ENCODE results near the gene LRRC3.
"Not testable (repeated sequence)": the region's sequence is repeated elsewhere in the genome, so short reads cannot be mapped to it uniquely, and the experiment has no call there.

Gene LRRC3

GRCh38 chr21:44478124-44478800, 23.0 kb downstream of the LRRC3 start:
- DNase-seq (ENCODE audit: low read depth) = no peak

DNA sequence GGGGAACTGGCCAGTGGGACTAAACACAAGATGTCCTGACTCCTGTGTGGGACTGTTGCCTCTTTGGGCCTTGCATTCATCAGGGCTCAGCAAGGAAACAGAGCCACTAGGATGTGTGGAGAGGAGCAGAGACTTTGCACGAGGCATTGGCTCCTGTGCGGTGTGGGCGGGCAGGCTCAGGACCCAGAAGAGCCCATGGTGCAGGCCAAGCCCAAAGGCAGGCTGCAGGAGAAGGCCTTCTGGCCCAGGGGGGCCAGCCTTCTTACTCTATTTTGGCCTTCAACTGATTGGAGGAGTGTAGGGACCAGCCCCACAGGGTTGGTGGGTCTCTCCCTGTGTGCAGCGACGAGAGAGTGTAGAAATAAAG, 23.5 kb downstream of the LRRC3 start:
- DNase-seq (ENCODE audit: low read depth) = no peak

GRCh38 chr21:44479556-44480199, 24.4 kb downstream of the LRRC3 start:
- not testable (repeated sequence) for DNase-seq (ENCODE audit: low read depth)

GRCh38 chr21:44480200-44481053, 25.1 kb downstream of the LRRC3 start:
- DNase-seq (ENCODE audit: low read depth) = no peak

- no peak for DNase-seq (ENCODE audit: low read depth)
Observed at GRCh38 chr21:44482581-44483287, 27.4 kb downstream of the LRRC3 start.

DNA sequence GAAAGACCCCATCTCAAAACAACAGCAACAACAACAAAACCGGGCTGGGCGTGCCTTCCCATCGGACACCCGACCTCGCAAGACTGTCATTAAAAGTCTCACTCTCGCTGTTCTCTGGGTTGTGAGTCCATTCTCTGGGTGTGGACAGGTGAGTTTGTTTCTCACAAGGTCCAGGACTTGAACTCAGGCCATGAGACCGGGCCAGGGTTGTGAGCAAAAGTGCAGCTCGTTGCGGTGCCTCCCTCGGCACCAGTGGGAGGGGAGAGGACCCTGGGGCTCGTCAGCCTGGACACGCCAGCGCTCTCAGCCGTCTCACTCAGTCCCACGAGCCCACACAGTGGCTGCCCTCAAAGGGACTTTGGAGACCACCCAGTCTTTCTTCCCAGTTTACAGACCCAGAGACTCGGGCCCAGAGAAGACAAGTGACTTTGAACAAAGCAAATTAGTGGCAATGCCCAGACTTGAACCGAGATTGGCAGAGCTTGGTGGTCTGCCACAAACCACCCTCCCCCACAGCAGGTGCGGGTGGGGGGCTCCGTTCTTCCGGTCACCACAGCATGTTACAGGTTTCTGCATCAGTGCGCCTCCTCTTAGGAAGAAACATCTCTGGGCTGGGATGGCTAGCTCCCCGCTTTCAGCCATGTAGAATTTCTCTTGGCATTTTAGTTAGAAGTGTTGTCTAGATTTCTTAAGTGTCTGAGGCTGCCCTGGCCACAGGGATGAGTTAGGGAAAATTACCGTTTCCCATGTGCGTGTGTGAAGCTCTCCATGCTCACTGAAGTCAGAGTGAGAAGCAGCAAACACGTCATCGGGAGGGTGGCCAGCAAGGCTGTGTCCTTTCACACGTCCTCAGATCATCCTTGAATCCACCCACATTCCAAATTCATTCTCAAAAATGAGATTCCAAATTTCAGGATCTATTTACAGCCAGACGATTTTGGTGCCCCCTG, 28.3 kb downstream of the LRRC3 start:
- DNase-seq (ENCODE audit: low read depth) = peak; percentile 2

DNA sequence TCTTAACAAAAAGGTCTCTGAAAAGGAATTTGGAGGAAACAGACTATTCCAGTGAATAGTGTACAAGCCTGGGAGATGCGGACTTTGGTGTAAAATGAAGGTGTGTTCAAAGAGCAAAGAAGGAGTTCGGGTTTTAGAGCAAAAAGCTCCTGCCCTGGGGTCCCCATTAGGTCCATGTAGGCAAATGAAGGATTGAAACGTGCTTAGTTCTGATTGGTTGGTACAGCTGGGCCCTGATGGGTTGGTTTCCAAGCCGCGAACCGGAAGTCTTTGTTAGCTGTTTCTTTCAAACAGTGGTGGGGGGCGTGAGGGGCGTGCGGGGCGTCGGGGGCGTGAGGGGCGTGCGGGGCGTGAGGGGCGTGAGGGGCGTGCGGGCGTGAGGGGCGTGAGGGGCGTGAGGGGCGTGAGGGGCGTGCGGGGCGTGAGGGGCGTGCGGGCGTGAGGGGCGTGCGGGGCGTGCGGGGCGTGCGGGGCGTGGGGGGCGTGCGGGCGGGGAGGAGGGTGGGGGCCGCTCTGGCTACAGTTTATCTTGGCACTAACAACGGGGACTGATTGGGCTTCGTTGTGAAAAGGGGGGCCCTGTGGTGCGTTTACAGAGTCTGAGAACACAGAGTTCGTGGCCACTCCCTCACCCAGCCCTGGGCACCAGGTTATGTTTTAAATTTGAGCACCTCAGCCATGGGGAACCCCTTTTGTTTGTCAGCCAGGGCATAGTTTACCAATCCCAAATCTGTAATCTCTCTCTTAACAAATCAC, 29.4 kb downstream of the LRRC3 start:
- DNase-seq (ENCODE audit: low read depth) = no peak

DNA sequence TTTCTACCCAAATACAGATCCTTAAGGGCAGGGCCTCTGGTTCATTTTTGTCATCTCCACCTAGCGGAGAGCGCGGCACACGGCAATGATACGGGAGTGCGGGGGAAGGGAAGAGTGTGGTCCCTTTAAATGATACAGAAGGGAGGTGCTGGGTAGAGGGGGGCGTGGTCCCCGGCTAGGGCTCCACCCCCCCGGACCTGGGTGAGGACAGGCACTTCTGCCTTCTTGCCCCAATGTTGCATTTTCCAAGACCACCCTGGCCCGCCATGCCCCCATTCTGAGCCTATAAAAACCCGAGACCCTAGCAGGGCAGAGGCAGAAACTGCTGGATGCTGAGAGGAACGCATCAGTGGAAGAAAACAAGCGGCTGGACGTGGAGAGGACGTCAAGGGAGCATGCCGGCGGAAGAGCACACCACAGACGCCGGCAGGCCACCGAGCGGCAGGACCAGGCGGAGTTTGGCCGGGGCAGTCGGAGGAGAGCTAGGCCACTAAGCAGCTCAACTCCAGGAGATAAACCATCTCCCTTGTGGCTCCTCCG, 30.0 kb downstream of the LRRC3 start:
- DNase-seq (ENCODE audit: low read depth) = no peak

DNA sequence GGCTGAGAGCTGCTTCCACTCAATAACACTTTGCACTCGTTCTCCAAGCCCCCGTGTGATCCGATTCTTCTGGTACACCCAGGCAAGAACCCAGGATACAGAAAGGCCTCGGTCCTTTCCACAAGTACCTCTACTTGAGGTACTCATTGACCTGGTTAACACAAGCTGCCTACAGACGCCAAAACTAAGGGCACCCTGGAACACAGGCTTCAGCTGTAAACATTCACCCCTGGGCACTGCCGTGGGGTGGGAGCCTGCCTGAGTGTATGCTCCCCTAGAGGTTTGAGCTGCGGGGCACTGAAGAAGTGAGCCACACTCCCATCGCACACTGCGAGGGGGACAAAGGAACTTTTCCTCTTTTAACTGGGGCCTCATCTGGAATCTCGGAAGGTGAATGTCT, 30.5 kb downstream of the LRRC3 start:
- no peak for DNase-seq (ENCODE audit: low read depth)

DNA sequence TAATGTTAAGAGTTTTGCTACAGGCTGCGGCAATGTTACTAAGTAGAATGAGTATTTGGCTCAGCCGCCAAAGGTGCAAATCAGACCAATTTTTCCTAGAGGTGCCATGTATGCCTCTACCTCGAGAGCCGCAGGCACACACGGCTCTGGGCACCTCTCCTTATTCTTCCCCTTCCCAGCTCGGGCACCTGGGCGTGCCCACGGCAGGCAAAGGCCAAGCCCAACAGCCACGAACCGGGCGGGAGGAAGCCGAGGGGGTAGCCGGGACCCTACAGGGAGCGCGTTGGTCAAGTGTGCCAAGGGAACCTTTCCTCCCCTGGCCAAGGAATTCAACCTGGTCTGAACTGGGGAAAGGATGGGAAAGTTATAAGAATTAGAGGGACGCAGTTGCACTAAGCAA, 31.0 kb downstream of the LRRC3 start:
- DNase-seq (ENCODE audit: low read depth) = no peak

GRCh38 chr21:44487831-44488230, 32.5 kb downstream of the LRRC3 start:
- no peak for DNase-seq (ENCODE audit: low read depth)

DNA sequence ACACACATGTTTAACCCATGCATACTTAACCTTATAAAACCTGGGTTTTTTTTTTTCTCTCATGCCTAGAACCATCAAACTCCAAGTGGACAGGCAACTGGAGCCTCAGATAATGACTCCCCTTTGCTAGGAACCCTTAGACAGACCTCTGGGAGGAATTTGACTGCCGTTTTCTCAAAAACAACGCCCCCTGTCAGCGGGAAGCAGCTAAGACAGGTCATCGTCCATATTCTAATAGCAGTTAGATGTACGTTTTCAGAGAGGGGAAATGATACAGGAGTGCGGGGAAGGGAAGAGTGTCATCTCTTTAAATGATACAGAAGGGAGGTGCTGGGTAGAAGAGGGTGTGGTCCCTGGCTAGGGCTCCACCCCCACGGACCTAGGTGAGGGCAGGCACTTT, 34.7 kb downstream of the LRRC3 start:
- no peak for DNase-seq (ENCODE audit: low read depth)

- DNase-seq (ENCODE audit: low read depth) = no peak
Observed at GRCh38 chr21:44490405-44490804, 35.1 kb downstream of the LRRC3 start.

DNA sequence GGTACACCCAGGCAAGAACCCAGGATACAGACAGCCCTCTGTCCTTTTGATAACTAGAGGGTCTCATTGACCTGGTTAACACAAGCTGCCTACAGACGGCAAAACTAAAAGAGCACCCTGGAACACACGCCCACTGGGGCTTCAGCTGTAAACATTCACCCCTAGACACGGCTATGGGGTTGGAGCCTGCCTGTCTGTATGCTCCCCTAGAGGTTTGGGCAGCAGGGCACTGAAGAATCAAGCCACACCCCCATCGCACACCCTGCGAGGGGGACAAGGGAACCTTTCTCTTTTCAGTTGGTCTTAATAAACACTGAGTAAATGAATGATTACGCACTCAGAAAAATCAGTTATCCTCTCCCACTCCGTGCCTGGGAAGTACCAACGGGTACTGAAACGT, 35.5 kb downstream of the LRRC3 start:
- DNase-seq (ENCODE audit: low read depth) = no peak

DNA sequence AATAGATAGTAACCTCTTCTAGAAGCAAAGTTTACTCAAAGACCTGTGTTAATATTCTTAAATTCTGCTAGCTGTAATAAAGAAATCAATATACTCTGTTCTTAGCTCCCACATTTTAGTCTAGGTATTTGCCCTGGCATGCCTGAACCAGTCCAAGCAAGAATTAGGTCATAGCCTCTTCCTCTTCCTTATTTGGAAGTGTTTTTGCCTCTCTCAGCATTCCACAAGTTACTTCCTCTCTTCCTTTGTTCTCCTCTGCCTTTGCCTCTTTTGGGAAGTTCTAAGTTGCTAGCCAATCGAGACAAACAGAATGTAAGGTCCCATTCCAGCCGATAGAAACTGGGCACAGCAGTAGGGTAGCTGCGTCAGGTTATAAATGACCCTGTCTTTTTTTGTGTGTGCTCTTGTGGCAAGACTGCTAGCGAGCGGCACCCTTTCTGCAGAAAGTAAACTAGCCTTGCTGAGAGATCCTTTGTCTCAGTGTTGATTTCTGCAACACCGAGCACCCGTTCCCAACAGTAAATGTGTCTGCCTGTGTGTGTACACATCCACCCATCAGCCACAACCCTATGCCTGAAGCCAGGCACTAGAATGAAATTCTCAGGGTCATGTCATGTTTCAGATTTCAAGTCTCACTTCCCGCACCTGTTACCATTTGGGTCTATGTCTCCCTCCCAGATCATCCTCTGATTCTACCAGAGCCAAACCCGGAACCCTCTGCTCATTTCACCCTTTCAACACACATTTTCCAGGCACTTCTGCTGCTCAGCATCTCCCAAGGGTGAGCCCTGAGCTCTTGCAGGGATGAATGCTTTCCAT, 37.5 kb downstream of the LRRC3 start:
- DNase-seq (ENCODE audit: low read depth) = no peak

DNA sequence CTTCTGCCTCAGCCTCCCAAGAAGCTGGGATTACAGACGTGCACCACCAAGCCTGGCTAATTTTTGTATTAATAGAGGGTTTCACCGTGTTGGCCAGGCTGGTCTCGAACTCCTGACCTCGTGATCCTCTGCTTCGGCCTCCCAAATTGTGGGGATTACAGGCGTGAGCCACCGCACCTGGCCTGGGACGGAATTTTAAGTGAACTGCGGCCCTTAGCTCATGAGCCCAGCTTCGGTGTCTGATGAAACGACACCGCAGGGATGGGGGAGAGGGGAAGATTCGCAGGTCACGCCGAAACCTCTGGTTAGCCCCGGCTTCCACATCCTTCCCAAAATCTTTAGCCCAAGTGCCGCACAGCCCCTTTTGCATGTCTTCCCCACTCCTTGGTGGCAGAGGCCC, 39.1 kb downstream of the LRRC3 start:
- DNase-seq (ENCODE audit: low read depth) = no peak

DNA sequence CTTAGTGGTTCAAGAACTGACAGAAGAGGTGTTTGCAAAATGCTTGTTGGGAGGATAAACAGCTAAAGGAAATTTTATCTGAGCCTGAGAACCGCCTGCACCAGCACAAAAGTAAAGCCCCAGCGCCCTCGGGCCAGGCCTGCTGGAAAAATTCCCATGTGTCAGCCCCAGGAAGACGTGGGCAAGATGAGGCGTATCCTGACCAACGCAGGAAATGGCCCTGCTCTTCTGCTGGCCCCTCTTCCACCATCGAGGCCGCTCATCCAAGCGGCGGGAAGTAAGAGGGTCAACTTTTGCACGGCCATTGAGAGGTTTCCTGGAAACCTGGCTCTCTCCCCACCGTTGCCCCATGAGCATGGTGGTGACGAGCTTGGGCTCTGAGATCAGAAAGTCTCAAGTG, 39.6 kb downstream of the LRRC3 start:
- DNase-seq (ENCODE audit: low read depth) = no peak

GRCh38 chr21:44495611-44496563, 40.6 kb downstream of the LRRC3 start:
- no peak for DNase-seq (ENCODE audit: low read depth)
